ACC112 (cell line): ENCODE measurements around the gene KRTCAP2.

Source experiments
- H2AFZ ChIP-seq: fragments of 200-600 bp; sonication (generic); one replicate; pipeline ENCODE4 v1.6.0; 2017; ENCODE audit warnings: antibody characterized with exemption, low read length; ENCODE audit not compliant: unreplicated experiment
- H3K27ac ChIP-seq: fragments of 200-600 bp; sonication (generic); 2 replicates; pipeline ENCODE4 v1.5.1; 2014; ENCODE audit warnings: low read depth, mild to moderate bottlenecking, antibody characterized with exemption, low read length, moderate library complexity
- H3K27me3 ChIP-seq: fragments of 200-600 bp; sonication (generic); 2 replicates; pipeline ENCODE4 v1.6.1; 2014; ENCODE audit warnings: mild to moderate bottlenecking, antibody characterized with exemption, low read length, moderate library complexity, mixed read lengths; ENCODE audit not compliant: insufficient read depth
- H3K36me3 ChIP-seq: fragments of 200-600 bp; sonication (generic); 2 replicates; pipeline ENCODE4 v1.6.1; 2016; ENCODE audit warnings: mild to moderate bottlenecking, antibody characterized with exemption, low read length, moderate library complexity, mixed read lengths; ENCODE audit not compliant: insufficient read depth
- H3K4me1 ChIP-seq: fragments of 200-600 bp; sonication (generic); one replicate; pipeline ENCODE4 v1.6.1; 2016; ENCODE audit warnings: low read length, mixed read lengths; ENCODE audit not compliant: insufficient read depth, unreplicated experiment, control insufficient read depth
- H3K4me3 ChIP-seq: fragments of 200-600 bp; sonication (generic); 2 replicates; pipeline ENCODE4 v1.5.1; 2014; ENCODE audit warnings: mild to moderate bottlenecking, low read depth, low read length
- H3K79me2 ChIP-seq: fragments of 200-600 bp; sonication (generic); one replicate; pipeline ENCODE4 v1.6.0; 2016; ENCODE audit warnings: low read length; ENCODE audit not compliant: control insufficient read depth, unreplicated experiment, insufficient read depth

The KRTCAP2 gene

GRCh38 chr1:155137154-155137949 is 35.8 kb downstream of the KRTCAP2 start:
- peaks cover 33% of the 10 kb centered on the region for H3K79me2 ChIP-seq
- no peak overlapping the region for H2AFZ ChIP-seq
- H3K27me3 ChIP-seq: no peaks in the 10 kb centered on the region
- peaks cover 26% of the 10 kb centered on the region for H3K4me1 ChIP-seq
- H3K36me3 ChIP-seq: peaks cover 3% of the 10 kb centered on the region; the same call in 1 of the 2 replicates
- H3K4me3 ChIP-seq: peak overlapping the region; percentile 82
- H3K27ac ChIP-seq: peak overlapping the region; percentile 96

- Histone ChIP-seq H3K27ac (peak overlapping the region; percentile 96), H3K79me2 (peaks cover 33% of the 10 kb centered on the region), H3K4me3 (peak overlapping the region; percentile 82), H3K27me3 (no peaks in the 10 kb centered on the region), H2AFZ (no peak overlapping the region), H3K4me1 (peaks cover 26% of the 10 kb centered on the region), H3K36me3 (peaks cover 3% of the 10 kb centered on the region; the same call in 1 of the 2 replicates)
Observed at GRCh38 chr1:155136748-155137147, 36.4 kb downstream of the KRTCAP2 start.

DNA sequence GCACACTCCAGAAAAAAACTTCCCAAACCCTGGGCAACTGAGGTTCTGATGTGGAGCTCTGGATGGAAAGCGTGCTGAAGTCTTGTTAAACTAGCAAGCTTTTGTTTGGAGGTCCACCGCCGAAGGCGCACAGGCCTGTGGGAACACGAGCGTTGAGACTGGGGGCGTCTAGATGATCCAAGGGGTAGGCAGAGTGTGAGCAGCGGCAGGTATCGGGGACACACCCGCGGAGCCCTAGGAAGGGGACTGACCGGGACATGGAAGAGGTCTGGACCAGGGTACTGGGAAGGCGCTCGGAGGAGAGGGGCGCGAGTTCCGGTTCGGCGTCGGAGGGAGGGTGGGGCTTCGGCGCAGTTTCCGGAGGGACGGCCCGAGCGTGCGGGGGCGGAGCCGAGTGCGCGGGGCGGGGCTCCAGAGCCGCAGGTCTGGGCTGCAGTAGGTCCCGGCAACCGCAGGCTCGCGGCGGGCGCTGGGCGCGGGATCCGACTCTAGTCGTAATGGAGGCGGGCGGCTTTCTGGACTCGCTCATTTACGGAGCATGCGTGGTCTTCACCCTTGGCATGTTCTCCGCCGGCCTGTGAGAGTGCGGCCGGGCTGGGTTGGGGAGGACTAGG is 37.6 kb downstream of the KRTCAP2 start, which contains the start of gene SLC50A1:
Gene SLC50A1 (plus strand): TSS at position 438 of the 614 bp plus-strand sequence. CDS start 60 bp downstream, at position 498.
- Histone ChIP-seq H3K79me2 (peaks cover 33% of the 10 kb centered on the region), H3K27ac (peak within 1 kb of the TSS; percentile 96), H3K27me3 (no peaks in the 10 kb centered on the region), H3K4me1 (peaks cover 26% of the 10 kb centered on the region), H3K36me3 (peaks cover 3% of the 10 kb centered on the region; the same call in 1 of the 2 replicates), H3K4me3 (peak within 1 kb of the TSS; percentile 82), H2AFZ (peak within 1 kb of the TSS; percentile 48)

- no peaks in the 10 kb centered on the region for H3K27me3 ChIP-seq
- peaks cover 3% of the 10 kb centered on the region; the same call in 1 of the 2 replicates for H3K36me3 ChIP-seq
- H3K79me2 ChIP-seq: peaks cover 29% of the 10 kb centered on the region
- H3K27ac ChIP-seq: peak overlapping the region; percentile 96
- H2AFZ ChIP-seq: no peak overlapping the region
- H3K4me3 ChIP-seq: peak overlapping the region; percentile 82
- peaks cover 26% of the 10 kb centered on the region for H3K4me1 ChIP-seq
Observed at GRCh38 chr1:155134880-155135414, 38.2 kb downstream of the KRTCAP2 start.

GRCh38 chr1:155134322-155134721 is 38.8 kb downstream of the KRTCAP2 start:
- Histone ChIP-seq H3K36me3 (peaks cover 3% of the 10 kb centered on the region; the same call in 1 of the 2 replicates), H3K27me3 (no peaks in the 10 kb centered on the region), H3K27ac (peak overlapping the region; percentile 96), H3K4me3 (peak overlapping the region; percentile 82), H3K79me2 (peaks cover 25% of the 10 kb centered on the region), H2AFZ (no peak overlapping the region), H3K4me1 (peaks cover 26% of the 10 kb centered on the region)

DNA sequence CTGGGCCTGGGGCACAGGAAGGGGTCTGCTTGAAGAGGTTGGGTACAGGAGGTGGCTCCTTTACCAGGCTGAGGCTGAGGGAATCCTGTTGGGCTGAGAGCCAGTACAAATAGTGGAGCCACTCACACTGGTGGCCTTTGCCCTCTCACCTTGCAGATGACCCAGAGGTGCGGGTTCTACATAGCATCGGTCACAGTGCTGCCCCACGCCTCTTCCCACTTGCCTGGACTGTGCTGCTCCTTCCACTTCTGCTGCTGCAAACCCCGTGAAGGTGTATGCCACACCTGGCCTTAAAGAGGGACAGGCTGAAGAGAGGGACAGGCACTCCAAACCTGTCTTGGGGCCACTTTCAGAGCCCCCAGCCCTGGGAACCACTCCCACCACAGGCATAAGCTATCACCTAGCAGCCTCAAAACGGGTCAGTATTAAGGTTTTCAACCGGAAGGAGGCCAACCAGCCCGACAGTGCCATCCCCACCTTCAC is 39.3 kb downstream of the KRTCAP2 start:
- peaks cover 3% of the 10 kb centered on the region; the same call in 1 of the 2 replicates for H3K36me3 ChIP-seq
- peaks cover 4% of the 10 kb centered on the region for H3K27me3 ChIP-seq
- no peak overlapping the region for H2AFZ ChIP-seq
- peaks cover 22% of the 10 kb centered on the region for H3K79me2 ChIP-seq
- H3K27ac ChIP-seq: no peak overlapping the region; the same call in 1 of the 2 replicates
- no peak overlapping the region for H3K4me3 ChIP-seq
- peaks cover 22% of the 10 kb centered on the region for H3K4me1 ChIP-seq

DNA sequence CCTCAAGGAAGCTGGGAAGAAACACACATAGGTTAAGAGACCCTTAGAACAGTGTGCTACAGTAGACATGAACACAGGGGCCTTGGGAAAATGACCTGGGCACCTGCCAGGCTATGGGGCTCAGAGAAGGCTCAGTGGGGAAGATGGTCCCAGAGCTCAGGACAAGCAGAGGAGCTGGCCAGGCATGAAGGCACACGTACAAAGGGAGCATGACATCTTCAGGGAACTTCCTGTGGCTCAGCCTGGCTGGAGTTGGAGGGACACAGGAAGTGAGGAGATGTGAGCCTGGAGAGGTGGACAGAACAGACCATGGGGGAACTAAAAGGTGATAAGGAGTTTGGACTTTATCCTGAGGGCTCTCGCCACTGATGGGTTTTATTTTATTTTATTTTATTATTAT is 41.2 kb downstream of the KRTCAP2 start:
- peaks cover 23% of the 10 kb centered on the region for H3K27me3 ChIP-seq
- H3K4me1 ChIP-seq: peaks cover 18% of the 10 kb centered on the region
- no peak overlapping the region for H3K4me3 ChIP-seq
- no peak overlapping the region for H3K27ac ChIP-seq
- no peak overlapping the region for H2AFZ ChIP-seq
- peaks cover 3% of the 10 kb centered on the region for H3K79me2 ChIP-seq
- no peaks in the 10 kb centered on the region for H3K36me3 ChIP-seq

DNA sequence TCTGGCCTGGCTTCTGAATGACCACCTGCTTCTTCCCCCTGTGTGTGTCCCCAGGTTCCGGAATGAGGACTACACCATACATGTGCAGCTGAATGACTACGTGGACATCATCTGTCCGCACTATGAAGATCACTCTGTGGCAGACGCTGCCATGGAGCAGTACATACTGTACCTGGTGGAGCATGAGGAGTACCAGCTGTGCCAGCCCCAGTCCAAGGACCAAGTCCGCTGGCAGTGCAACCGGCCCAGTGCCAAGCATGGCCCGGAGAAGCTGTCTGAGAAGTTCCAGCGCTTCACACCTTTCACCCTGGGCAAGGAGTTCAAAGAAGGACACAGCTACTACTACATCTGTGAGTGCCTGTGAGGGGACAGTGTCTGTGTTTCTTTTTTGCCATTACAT is 41.8 kb downstream of the KRTCAP2 start:
- Histone ChIP-seq H3K4me3 (no peak overlapping the region), H3K27ac (no peak overlapping the region), H3K27me3 (peaks cover 29% of the 10 kb centered on the region), H2AFZ (no peak overlapping the region), H3K4me1 (peaks cover 18% of the 10 kb centered on the region), H3K79me2 (no peaks in the 10 kb centered on the region), H3K36me3 (no peaks in the 10 kb centered on the region)

DNA sequence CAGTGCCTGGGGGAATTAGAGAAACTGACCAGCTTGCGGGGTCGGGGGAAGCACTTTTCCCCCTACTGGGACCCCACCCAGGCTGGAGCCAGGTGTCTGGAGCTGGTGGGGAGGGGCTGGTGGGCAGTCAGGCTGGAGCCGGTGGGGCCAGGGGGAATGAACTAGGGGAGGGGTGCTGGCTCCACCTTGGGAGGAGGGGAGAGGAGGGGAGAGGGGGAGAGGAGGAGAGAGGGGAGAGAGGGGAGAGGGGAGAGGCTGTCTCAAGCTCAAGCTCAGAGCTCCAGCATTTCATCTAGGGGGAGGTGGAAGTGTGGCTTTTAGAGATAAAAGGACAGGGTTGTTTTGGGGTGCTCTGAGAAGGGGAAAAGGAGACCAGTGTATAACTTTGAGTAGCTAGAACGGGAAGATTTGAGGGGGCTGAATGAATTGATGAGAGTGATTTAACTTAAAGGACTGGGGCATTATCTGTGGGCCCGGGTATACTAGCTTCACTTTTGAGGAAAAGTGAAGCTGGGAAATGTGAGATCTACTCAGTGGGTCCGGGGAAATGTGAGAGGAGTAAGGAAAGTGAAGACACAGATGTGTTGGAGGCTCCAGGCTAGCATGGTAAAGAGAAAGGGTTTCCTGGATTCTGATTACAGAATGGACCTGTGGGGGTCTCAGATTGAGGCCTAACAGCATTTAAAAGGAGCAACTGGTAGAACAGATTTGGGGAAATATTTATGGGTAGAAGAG is 42.7 kb downstream of the KRTCAP2 start:
- Histone ChIP-seq H3K36me3 (no peaks in the 10 kb centered on the region), H3K27me3 (peaks cover 37% of the 10 kb centered on the region), H3K79me2 (no peaks in the 10 kb centered on the region), H3K4me1 (peaks cover 21% of the 10 kb centered on the region), H3K4me3 (no peak overlapping the region), H3K27ac (no peak overlapping the region), H2AFZ (no peak overlapping the region)
